ENCODE measurements around the gene CCL2.

DNA sequence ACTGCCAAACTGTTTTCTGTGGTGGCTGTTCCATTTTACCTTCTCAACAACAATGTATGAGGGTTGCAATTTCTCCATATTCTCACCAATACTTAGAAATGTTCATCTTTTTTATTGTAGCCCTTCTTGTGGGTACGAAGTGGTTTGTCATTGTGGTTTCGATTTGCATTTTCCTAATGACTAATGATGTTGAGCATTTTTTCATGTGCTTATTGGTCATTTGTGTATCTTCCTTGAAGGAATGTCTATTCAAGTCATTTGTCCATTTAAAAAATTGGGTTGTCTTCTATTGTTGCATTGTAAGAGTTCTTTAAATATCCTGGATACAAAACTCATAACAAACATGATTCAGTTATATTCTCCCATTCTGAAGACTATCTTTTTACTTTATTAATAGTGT, 47.5 kb upstream of the CCL2 start:
- TF ChIP-seq, protein P1, sequence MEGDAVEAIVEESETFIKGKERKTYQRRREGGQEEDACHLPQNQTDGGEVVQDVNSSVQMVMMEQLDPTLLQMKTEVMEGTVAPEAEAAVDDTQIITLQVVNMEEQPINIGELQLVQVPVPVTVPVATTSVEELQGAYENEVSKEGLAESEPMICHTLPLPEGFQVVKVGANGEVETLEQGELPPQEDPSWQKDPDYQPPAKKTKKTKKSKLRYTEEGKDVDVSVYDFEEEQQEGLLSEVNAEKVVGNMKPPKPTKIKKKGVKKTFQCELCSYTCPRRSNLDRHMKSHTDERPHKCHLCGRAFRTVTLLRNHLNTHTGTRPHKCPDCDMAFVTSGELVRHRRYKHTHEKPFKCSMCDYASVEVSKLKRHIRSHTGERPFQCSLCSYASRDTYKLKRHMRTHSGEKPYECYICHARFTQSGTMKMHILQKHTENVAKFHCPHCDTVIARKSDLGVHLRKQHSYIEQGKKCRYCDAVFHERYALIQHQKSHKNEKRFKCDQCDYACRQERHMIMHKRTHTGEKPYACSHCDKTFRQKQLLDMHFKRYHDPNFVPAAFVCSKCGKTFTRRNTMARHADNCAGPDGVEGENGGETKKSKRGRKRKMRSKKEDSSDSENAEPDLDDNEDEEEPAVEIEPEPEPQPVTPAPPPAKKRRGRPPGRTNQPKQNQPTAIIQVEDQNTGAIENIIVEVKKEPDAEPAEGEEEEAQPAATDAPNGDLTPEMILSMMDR (conservative IDR thresholded peaks at IDR 0.05; ENCODE audit: low read length): no peak
- TF ChIP-seq EZH2phosphoT487 (IDR thresholded peaks at IDR 0.05; ENCODE audit: borderline replicate concordance, low read depth, low read length): no peak

Measured in OCI-LY7 (cell line).